HFFc6 (cell line): ENCODE results near the gene PNCK. TPM values are rescaled to one million over a fixed set of nuclear protein-coding genes. Genes with fewer than 3 reads are reported as not detected.

Experiments
- DNase-seq: peaks from one replicate; pipeline ENCODE4 v3.0.0-alpha.2; 2018
- H3K27ac Mint-ChIP-seq: 2 replicates; pipeline ENCODE4 v1.8.0; 2020; ENCODE audit warnings: mild to moderate bottlenecking, mixed read lengths
- H3K27me3 Mint-ChIP-seq: 2 replicates; pipeline ENCODE4 v1.8.0; 2021; ENCODE audit warnings: mild to moderate bottlenecking, moderate library complexity, mixed read lengths; ENCODE audit not compliant: insufficient read depth
- H3K36me3 Mint-ChIP-seq: 2 replicates; pipeline ENCODE4 v1.8.0; 2021; ENCODE audit warnings: low read depth, mixed read lengths
- H3K4me1 Mint-ChIP-seq: 2 replicates; pipeline ENCODE4 v1.8.0; 2020; ENCODE audit warnings: low read depth, mixed read lengths
- H3K4me3 Mint-ChIP-seq: 2 replicates; pipeline ENCODE4 v1.8.0; 2020; ENCODE audit warnings: mild to moderate bottlenecking, moderate library complexity, mixed read lengths
- H3K9me3 Mint-ChIP-seq: 2 replicates; pipeline ENCODE4 v1.8.0; 2020; ENCODE audit warnings: mild to moderate bottlenecking, mixed read lengths
- total RNA-seq, 6 experiments: library from RNA; stranded (reverse); fragmentation: NEBNext Ultra II Directional; extraction: Animal tissue kit (Norgen Biotek cat#: 25700); gene quantifications; 2 replicates in 1 of 6; 3 replicates in 5 of 6; pipeline ENCODE4 v1.2.3, GENCODE V29; 2021
- TF ChIP-seq, protein P1 (sequence below): fragments of 200-600 bp; sonication (generic); IDR thresholded peaks from 2 replicates; pipeline ENCODE4 v1.5.0; 2021; ENCODE audit warnings: antibody characterized with exemption, mild to moderate bottlenecking

Gene PNCK
- total RNA-seq, 6 experiments from 2014 or later, result 0.26 to 0.43 TPM; not detected in 4

DNA sequence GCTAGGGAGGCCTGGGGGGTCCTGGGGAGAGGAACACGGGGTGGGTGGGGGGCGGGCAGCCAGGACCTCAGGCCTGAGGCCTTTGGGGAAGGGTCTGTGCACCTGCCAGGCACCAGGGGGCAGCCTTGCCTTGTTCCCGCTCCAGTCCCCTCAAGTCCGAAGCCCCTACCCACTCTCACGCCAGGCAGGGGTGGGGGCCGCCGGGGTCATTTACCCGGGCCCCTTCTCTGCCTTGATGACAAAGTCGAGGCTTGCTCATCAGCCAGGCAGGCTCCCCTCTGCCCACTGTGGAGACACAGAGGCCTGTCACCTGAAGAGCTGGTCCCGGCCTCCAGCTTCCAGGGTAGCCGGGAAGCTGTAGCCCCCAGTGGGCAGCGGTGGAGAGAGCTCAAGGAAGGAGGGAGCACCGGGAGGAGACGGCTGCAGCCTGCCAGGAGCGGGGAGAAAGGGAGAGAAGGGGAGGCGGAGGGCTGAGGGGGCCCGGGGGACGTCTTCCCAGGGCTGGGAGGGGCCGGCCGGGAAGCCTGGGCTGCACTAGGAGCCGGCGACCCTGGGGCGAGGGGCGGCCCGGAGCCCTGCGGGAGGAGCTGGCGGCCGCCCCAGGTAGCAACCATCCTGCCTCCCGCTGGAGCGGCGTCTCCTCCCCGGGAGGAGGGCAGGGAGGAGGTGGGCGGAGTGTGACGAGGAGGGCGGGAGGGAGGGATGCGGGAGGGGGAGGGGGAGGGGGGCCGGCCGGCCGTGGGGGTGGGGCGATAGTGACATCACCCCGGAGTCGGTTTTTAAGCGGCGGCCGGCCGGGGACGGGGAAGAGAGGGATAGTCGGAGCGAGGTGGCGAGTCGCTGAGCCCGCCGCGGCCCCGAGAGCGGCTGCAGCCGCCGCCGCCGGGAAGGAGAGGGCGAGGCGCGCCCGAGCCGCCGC lies 13.8 kb upstream of the PNCK start, which contains the start of gene SLC6A8:
Gene SLC6A8, plus strand, starts transcription at position 806 of the 919 bp plus-strand sequence. CDS start 649 bp downstream, outside the sequence.
- no peaks in the 10 kb centered on the region for H3K4me1 Mint-ChIP-seq
- no peaks in the 10 kb centered on the region; the same call in 1 of the 2 replicates for H3K27me3 Mint-ChIP-seq
- no peaks in the 10 kb centered on the region for H3K36me3 Mint-ChIP-seq
- H3K4me3 Mint-ChIP-seq, result peak within 1 kb of the TSS; percentile 52
- peak; percentile 46 for DNase-seq
- H3K27ac Mint-ChIP-seq, result peak within 1 kb of the TSS; percentile 31; the same call in 1 of the 2 replicates
- H3K9me3 Mint-ChIP-seq, result 0 out of 2 replicates have a peak, but pooled peaks cover 4% of the 10 kb centered on the region
- TF ChIP-seq, protein P1, sequence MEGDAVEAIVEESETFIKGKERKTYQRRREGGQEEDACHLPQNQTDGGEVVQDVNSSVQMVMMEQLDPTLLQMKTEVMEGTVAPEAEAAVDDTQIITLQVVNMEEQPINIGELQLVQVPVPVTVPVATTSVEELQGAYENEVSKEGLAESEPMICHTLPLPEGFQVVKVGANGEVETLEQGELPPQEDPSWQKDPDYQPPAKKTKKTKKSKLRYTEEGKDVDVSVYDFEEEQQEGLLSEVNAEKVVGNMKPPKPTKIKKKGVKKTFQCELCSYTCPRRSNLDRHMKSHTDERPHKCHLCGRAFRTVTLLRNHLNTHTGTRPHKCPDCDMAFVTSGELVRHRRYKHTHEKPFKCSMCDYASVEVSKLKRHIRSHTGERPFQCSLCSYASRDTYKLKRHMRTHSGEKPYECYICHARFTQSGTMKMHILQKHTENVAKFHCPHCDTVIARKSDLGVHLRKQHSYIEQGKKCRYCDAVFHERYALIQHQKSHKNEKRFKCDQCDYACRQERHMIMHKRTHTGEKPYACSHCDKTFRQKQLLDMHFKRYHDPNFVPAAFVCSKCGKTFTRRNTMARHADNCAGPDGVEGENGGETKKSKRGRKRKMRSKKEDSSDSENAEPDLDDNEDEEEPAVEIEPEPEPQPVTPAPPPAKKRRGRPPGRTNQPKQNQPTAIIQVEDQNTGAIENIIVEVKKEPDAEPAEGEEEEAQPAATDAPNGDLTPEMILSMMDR, result peak; percentile 54; the same call in 1 of the 2 replicates

DNA sequence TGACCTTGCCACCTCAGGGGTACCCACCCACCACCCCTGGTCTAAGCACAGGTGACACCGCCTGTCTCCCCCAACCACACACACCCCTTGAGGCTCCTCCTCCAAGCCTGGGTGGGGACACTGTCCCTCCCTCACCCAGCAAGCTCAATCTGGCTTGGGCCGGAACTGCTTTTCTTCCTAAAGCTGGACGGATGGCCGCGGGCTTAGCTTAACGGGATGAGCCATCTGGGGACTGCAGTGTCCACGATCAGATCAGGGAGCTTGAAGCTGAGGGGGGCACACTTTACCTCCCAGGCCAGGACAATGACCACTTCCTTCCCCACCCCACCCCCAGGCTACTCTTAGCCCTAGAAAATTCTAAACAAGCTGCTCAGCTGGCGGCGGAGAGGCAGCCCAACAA lies 13.1 kb upstream of the PNCK start:
- H3K27ac Mint-ChIP-seq, result peak overlapping the region; percentile 31; the same call in 1 of the 2 replicates

DNA sequence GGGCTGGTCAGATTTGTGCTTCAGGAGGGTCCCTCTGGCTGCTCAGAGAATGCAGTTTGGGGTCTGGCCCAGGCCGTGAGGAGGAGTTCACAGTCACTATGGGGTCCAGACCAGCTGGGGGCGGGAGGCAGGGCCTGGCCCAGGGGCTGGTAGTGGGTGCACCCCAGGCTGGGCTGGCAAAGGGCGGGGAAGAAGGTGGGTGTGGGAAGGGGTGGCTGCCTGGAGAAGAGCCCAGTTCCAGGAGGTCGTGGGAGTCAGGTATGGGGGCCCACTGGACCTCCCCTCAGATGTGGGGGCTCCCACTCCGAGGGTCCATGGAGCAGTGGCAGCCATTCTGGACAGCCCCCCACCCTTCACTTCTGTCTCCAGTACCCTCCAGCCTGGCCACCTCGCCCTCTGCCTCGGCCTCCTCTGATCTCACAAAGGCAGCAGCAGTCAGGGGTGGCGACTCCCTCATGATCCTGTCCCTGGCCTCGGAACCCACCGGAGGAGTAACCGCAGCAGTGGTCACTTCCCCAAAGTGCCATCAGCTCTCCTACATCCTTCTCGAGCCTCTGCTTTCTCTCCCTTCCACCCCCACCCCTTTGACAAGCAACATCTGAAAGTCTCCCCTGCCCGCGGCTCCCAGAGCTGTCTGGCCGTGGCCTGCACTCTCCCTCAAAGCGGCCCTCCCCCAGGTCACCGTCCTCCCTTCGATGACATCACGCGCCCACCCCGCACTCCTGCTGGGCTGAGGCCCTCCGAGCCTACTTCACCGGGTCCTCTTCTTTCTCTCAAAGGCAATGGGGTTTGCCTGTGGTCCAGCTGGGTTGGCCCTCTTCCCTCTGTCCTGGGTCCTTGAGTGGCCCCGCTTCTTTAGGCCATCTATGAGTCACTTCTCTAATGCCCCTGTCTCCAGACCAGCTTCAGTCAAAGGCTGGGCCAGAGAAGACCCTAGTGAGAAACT lies 12.4 kb upstream of the PNCK start:
- no peaks in the 10 kb centered on the region; the same call in 1 of the 2 replicates for H3K27me3 Mint-ChIP-seq
- TF ChIP-seq, protein P1, result no peak
- H3K9me3 Mint-ChIP-seq, result 0 out of 2 replicates have a peak, but pooled peaks cover 4% of the 10 kb centered on the region
- H3K4me1 Mint-ChIP-seq, result no peaks in the 10 kb centered on the region
- H3K4me3 Mint-ChIP-seq, result no peak overlapping the region
- no peak for DNase-seq
- no peaks in the 10 kb centered on the region for H3K36me3 Mint-ChIP-seq
- no peak overlapping the region; the same call in 1 of the 2 replicates for H3K27ac Mint-ChIP-seq

More for the DNA sequence above, 13.1 kb upstream of the PNCK start:
- no peak overlapping the region for H3K4me3 Mint-ChIP-seq
- no peak for DNase-seq
- H3K4me1 Mint-ChIP-seq, result no peaks in the 10 kb centered on the region
- no peaks in the 10 kb centered on the region for H3K36me3 Mint-ChIP-seq
- 0 out of 2 replicates have a peak, but pooled peaks cover 4% of the 10 kb centered on the region for H3K9me3 Mint-ChIP-seq
- TF ChIP-seq, protein P1, result no peak
- H3K27me3 Mint-ChIP-seq, result no peaks in the 10 kb centered on the region; the same call in 1 of the 2 replicates

DNA sequence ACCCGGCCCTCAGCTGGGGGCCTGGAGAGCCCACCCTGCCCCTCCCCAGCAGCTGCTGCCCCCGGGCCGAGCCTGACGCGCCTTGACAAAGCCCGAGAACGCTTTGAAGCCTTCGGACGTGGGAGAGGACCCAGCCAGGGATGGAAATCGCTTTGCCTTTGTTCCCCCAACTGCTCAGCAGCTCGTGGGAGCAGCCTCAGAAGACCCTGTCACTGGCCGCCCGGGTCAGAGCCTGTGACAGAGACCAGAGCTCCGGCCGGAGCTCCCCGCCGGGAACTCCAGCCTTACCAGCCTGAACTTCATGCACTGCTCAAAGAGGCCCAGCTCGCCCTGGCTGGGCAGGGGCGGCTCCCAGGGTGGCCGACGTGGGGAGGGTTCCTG lies 11.5 kb upstream of the PNCK start:
- 0 out of 2 replicates have a peak, but pooled peaks cover 2% of the 10 kb centered on the region for H3K27me3 Mint-ChIP-seq
- 0 out of 2 replicates have a peak, but pooled peaks cover 4% of the 10 kb centered on the region for H3K9me3 Mint-ChIP-seq
- no peaks in the 10 kb centered on the region for H3K36me3 Mint-ChIP-seq
- DNase-seq, result no peak
- no peak overlapping the region for H3K27ac Mint-ChIP-seq
- TF ChIP-seq, protein P1, result no peak
- no peak overlapping the region for H3K4me3 Mint-ChIP-seq
- H3K4me1 Mint-ChIP-seq, result no peaks in the 10 kb centered on the region
